Upper lobe of left lung (tissue), 4 donors: Measurements from ENCODE around the gene TSPOAP1.

Experiments used
- CTCF ChIP-seq, 6 experiments: fragments of 450-650 bp in 4 of 6; fragments of 200-600 bp in 2 of 6; sonication (generic) in 2 of 6; IDR thresholded peaks; one replicate each; pipeline ENCODE4 v1.5.1; 2016 to 2019; ENCODE audit warnings: antibody characterized with exemption in 6 of 6
- POLR2A ChIP-seq, 4 donors: fragments of 450-650 bp; IDR thresholded peaks; one replicate each; pipeline ENCODE4 v1.5.1; 2016 to 2017; ENCODE audit warnings: antibody characterized with exemption in 4 of 4, mild to moderate bottlenecking in 2 of 4
- POLR2AphosphoS5 ChIP-seq, 2 donors: sonication (generic); formaldehyde crosslinking; IDR thresholded peaks; one replicate each; pipeline ENCODE4 v1.5.1; 2017; ENCODE audit warnings: antibody characterized with exemption in 2 of 2

GRCh38 chr17:58344791-58345157 is 16.2 kb upstream of the TSPOAP1 start:
- peak in 1 of 6 experiments; percentile 16 for TF ChIP-seq CTCF (IDR thresholded peaks at IDR 0.05)
- TF ChIP-seq POLR2A (IDR thresholded peaks at IDR 0.05): no peak
- no peak for TF ChIP-seq POLR2AphosphoS5 (IDR thresholded peaks at IDR 0.05)
